Stomach (tissue), 9 donors: ENCODE measurements around the gene EPB41. TPM values are rescaled to one million over a fixed set of nuclear protein-coding genes. Genes with fewer than 3 reads are reported as not detected.
"Not testable (repeated sequence)": the region's sequence is repeated elsewhere in the genome, so short reads cannot be mapped to it uniquely, and the experiment has no call there.

Source experiments
- DNase-seq, 2 donors: peaks; one replicate each; pipeline versions ENCODE4 v3.0.0 to v3.0.0-alpha.2; 2013 to 2019
- H3K27ac ChIP-seq, 5 donors: fragments of 200-600 bp in 4 of 5; sonication (generic) in 4 of 5; one replicate each; pipeline ENCODE4 v1.5.1; 2013 to 2019; ENCODE audit warnings: mild to moderate bottlenecking in 1 of 5, moderate library complexity in 1 of 5
- H3K27me3 ChIP-seq, 3 donors: fragments of 200-600 bp; sonication (generic); one replicate each; pipeline ENCODE4 v1.5.1; 2017 to 2019; ENCODE audit warnings: mixed run types in 1 of 3
- H3K36me3 ChIP-seq, 4 donors: fragments of 200-600 bp; sonication (generic); 1 replicate in 3 of 4; 2 replicates in 1 of 4; pipeline ENCODE4 v1.5.1; 2016 to 2019
- H3K4me1 ChIP-seq, 4 donors: fragments of 200-600 bp; sonication (generic); one replicate each; pipeline ENCODE4 v1.5.1; 2016 to 2019
- H3K4me3 ChIP-seq, 4 donors: fragments of 200-600 bp; sonication (generic) in 3 of 4; one replicate each; pipeline ENCODE4 v1.5.1; 2016 to 2019; ENCODE audit warnings: mild to moderate bottlenecking in 1 of 4
- H3K9me3 ChIP-seq, 4 donors: fragments of 200-600 bp; sonication (generic); one replicate each; pipeline ENCODE4 v1.5.1; 2016 to 2019
- EP300 ChIP-seq: sonication (generic); formaldehyde crosslinking; IDR thresholded peaks from one replicate; pipeline ENCODE4 v1.6.1; 2017; ENCODE audit warnings: antibody characterized with exemption
- POLR2A ChIP-seq, 4 donors: fragments of 450-650 bp; IDR thresholded peaks; one replicate each; pipeline ENCODE4 v1.6.1; 2016; ENCODE audit warnings: antibody characterized with exemption in 4 of 4, control low read depth in 2 of 4, mild to moderate bottlenecking in 1 of 4, moderate library complexity in 1 of 4
- POLR2AphosphoS5 ChIP-seq, 3 donors: sonication (generic); formaldehyde crosslinking; IDR thresholded peaks; one replicate each; pipeline ENCODE4 v1.6.1; 2016; ENCODE audit warnings: antibody characterized with exemption in 3 of 3
- WGBS, 5 donors: extraction: QIAGEN DNeasy Blood & Tissue Kit in 3 of 5; methylation state at CpG; one replicate each; pipeline versions ENCODE4 v1.1.5 to v1.1.7; 2013 to 2018; 5-methylcytosine and 5-hydroxymethylcytosine counted together
- intact Hi-C: fragments of 100-400 bp; cut with DNase I; formaldehyde crosslinking; loops from one replicate; pipeline ENCODE4 v1.15.1; 2023; ENCODE audit warnings: low total_unique reads
- polyA plus RNA-seq, 3 donors: library from polyadenylated mRNA; stranded (reverse); fragments of 200-250 nt; gene quantifications; one replicate each; pipeline ENCODE4 v1.2.3, GENCODE V29; 2013
- total RNA-seq, 5 donors: library from RNA; depleted of rRNA; stranded (reverse); fragments of >200 nt; gene quantifications; one replicate each; pipeline versions ENCODE4 v1.1.0 to v1.2.3, GENCODE V29; 2014 to 2016
- TF ChIP-seq, protein P1 (sequence below), 7 experiments: fragments of 450-650 bp in 4 of 7; fragments of 200-600 bp in 3 of 7; sonication (generic) in 3 of 7; IDR thresholded peaks; one replicate each; pipeline ENCODE4 v1.5.1; 2016 to 2019; ENCODE audit warnings: antibody characterized with exemption in 7 of 7, control low read depth in 2 of 7, mild to moderate bottlenecking in 1 of 7
- donor health status: healthy with polysubstance abuse.
- donor health status: Bipolar disorder and iron deficiency.
- donor health status: healthy.

The EPB41 gene
- total and polyA plus RNA-seq, 8 donors: 6.4 to 112 (median 48.1) TPM

DNA sequence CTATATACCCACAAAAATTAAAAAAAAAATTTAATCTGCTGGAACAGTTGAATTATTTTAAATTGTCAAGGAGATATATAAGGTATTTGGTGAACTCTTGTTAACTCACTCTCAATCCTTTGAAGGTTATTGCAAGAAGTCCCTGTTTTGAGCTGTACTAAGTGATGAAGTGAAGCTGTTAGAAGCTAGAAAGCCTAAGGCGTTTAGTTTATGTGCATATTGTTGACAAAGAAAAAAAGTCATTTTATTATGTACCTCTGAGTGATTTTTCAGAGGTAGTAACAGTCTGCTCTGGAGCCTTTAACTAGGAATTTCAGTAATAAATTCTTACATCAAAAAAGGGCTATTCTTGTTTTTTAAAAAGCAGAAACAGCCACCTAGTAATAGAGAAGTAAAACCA is 149.7 kb downstream of the EPB41 start:
- Histone ChIP-seq H3K36me3 (peaks cover 0 to 44% (median 22%) of the 10 kb centered on the region in 4 donors), H3K4me1 (no peaks in the 10 kb centered on the region), H3K27ac (no peak overlapping the region), H3K9me3 (no peaks in the 10 kb centered on the region), H3K4me3 (no peak overlapping the region), H3K27me3 (no peaks in the 10 kb centered on the region)
- TF ChIP-seq, protein P1, sequence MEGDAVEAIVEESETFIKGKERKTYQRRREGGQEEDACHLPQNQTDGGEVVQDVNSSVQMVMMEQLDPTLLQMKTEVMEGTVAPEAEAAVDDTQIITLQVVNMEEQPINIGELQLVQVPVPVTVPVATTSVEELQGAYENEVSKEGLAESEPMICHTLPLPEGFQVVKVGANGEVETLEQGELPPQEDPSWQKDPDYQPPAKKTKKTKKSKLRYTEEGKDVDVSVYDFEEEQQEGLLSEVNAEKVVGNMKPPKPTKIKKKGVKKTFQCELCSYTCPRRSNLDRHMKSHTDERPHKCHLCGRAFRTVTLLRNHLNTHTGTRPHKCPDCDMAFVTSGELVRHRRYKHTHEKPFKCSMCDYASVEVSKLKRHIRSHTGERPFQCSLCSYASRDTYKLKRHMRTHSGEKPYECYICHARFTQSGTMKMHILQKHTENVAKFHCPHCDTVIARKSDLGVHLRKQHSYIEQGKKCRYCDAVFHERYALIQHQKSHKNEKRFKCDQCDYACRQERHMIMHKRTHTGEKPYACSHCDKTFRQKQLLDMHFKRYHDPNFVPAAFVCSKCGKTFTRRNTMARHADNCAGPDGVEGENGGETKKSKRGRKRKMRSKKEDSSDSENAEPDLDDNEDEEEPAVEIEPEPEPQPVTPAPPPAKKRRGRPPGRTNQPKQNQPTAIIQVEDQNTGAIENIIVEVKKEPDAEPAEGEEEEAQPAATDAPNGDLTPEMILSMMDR (IDR thresholded peaks at IDR 0.05): no peak
- TF ChIP-seq POLR2A (IDR thresholded peaks at IDR 0.05) (no peak), EP300 (no peak), POLR2AphosphoS5 (IDR thresholded peaks at IDR 0.05) (no peak)
- intact Hi-C loops: no loop called here
- 78 to 90% (median 89%) methylated on average over 1 of the region's 1 CpG for WGBS, 5 donors
- DNase-seq: no peak

DNA sequence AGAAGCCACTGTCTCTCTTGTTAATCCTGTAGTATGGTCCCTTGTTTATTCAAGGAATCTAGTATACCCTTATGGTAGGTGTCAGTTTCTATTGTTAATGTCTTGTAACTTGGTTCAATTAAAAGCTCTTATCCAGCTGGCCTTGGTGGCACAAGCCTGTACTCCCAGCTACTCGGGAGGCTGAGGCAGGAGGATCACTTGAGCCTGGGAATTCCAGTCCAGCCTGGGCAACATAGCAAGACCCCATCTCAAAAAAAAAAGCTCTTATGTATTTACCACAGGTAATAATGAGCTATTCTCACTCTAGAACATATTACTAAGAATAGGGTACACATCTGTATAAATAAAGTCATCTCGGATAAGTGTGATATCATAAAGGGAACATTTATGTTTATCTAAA is 162.8 kb downstream of the EPB41 start:
- Histone ChIP-seq H3K27me3 (no peaks in the 10 kb centered on the region), H3K36me3 (peaks cover 0 to 13% (median 8%) of the 10 kb centered on the region in 4 donors), H3K9me3 (no peaks in the 10 kb centered on the region), H3K4me1 (no peaks in the 10 kb centered on the region), H3K4me3 (no peak overlapping the region), H3K27ac (no peak overlapping the region)
- TF ChIP-seq, protein P1 (IDR thresholded peaks at IDR 0.05): no peak
- TF ChIP-seq POLR2AphosphoS5 (IDR thresholded peaks at IDR 0.05): no peak
- TF ChIP-seq EP300: no peak
- no peak for TF ChIP-seq POLR2A (IDR thresholded peaks at IDR 0.05)
- no peak for DNase-seq
- 91 to 100% (median 99%) methylated on average over 2 of the region's 2 CpGs for WGBS, 5 donors
- intact Hi-C loops: no loop called here

DNA sequence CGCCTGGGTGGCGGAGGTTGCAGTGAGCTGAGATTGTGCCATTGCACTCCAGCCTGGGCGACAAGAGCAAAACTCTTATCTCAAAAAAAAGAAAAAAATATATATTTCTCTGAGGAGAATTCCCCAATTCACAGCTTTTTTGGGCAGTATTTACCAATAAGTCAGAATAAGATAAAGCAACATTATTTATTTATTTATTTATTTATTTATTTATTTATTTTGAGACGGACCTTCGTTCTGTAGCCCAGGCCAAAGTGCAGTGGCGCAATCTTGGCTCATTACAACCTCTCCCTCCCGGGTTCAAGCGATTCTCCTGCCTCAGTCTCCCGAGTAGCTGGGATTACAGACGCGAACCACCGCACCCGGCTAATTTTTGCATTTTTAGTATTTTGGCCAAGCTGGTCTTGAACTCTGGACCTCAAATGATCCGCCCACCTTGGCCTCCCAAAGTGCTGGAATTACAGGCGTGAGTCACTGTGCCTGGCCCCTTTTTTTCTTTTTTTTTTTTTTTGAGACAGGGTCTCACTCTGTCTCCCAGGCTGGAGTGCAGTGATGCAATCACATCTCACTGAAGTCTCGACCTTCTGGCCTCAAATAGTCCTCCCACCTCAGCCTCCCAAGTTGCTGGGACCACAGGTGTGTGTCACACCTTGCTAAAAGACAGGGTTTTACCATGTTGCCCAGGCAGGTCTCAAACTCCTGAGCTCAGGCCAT is 165.7 kb downstream of the EPB41 start:
- H3K4me3 ChIP-seq, H3K36me3 ChIP-seq, H3K27ac ChIP-seq, intact Hi-C loops, H3K9me3 ChIP-seq, H3K27me3 ChIP-seq, H3K4me1 ChIP-seq, DNase-seq: not testable (repeated sequence)
- 89 to 93% (median 90%) methylated on average over 16 of the region's 16 CpGs for WGBS, 5 donors

DNA sequence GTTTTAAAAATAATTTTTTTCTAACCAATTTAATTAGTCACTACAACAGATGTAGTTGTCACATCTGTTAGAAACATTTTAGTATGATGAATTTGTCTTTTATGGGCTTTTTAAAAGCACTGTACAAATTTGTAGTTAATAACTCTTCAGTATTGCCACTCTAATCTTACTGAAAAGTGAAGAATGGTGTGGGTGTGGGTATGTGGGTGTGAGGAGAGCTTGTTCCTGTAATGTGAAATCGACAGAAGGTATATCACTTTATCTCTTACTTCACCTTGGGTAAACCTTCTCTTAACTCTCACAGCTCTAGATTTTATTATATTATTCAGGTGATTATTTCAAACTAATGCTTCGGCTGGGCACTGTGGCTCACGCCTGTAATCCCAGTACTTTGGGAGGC is 166.8 kb downstream of the EPB41 start:
- Histone ChIP-seq H3K4me3 (no peak overlapping the region), H3K36me3 (peaks cover 0 to 8% (median 6%) of the 10 kb centered on the region in 4 donors), H3K9me3 (no peaks in the 10 kb centered on the region), H3K27me3 (no peaks in the 10 kb centered on the region), H3K4me1 (no peaks in the 10 kb centered on the region), H3K27ac (no peak overlapping the region)
- WGBS, 5 donors: 70 to 83% (median 76%) methylated on average over 3 of the region's 3 CpGs
- TF ChIP-seq EP300 (no peak), POLR2AphosphoS5 (IDR thresholded peaks at IDR 0.05) (no peak), POLR2A (IDR thresholded peaks at IDR 0.05) (no peak)
- TF ChIP-seq, protein P1 (IDR thresholded peaks at IDR 0.05): no peak
- intact Hi-C loops: no loop called here
- no peak for DNase-seq

DNA sequence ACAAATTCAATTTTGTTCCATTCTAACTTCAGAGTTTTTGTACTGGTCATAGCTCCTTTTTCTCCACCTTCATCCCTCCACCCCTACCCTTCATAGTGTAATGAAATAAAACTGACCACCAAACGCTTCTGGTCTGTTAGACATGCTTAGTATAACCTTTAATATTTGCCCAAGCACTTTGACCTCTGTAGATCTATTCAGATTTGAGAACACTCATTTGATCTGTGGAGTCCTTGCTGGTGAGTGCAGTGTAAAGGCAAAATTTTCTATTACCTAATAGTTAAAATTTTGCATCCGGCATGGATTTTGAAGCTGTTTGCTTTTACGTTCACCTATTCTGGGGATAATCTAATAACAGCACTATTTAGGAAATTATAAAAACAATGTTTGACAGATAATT is 168.2 kb downstream of the EPB41 start:
- H3K4me1 ChIP-seq: no peaks in the 10 kb centered on the region
- peak overlapping the region in 2 of 5 donors; percentile 1 to 14 for H3K27ac ChIP-seq
- TF ChIP-seq, protein P1 (IDR thresholded peaks at IDR 0.05): no peak
- TF ChIP-seq EP300 (no peak), POLR2A (IDR thresholded peaks at IDR 0.05) (no peak), POLR2AphosphoS5 (IDR thresholded peaks at IDR 0.05) (no peak)
- no peak overlapping the region for H3K4me3 ChIP-seq
- H3K27me3 ChIP-seq: no peaks in the 10 kb centered on the region
- no peaks in the 10 kb centered on the region for H3K9me3 ChIP-seq
- DNase-seq: no peak
- H3K36me3 ChIP-seq: peaks cover 0 to 7% (median 2%) of the 10 kb centered on the region in 4 donors
- 80 to 86% (median 81%) methylated on average over 3 of the region's 3 CpGs for WGBS, 5 donors
- intact Hi-C loops: no loop called here
